Lung (tissue), 12 donors: ENCODE data around the gene PAH. TPM values are rescaled to one million over a fixed set of nuclear protein-coding genes. Genes with fewer than 3 reads are reported as not detected.

Experiments used
- ATAC-seq: fragments of 200-7000 bp; cut with Tn5 transposase; one replicate; pipeline ENCODE4 v1.9.1; 2020; ENCODE audit warnings: moderate number of reproducible peaks; ENCODE audit not compliant: insufficient read depth, low FRiP score
- DNase-seq, 3 donors: peaks; one replicate each; pipeline ENCODE4 v3.0.0-alpha.2; 2013 to 2017
- H3K27ac ChIP-seq, 2 donors: one replicate each; pipeline ENCODE4 v1.5.1; 2013; ENCODE audit warnings: mild to moderate bottlenecking in 2 of 2, moderate library complexity in 2 of 2, control low read depth in 1 of 2, inconsistent platforms in 1 of 2, low read depth in 1 of 2, low read length in 1 of 2
- H3K27me3 ChIP-seq, 3 donors: one replicate each; pipeline ENCODE4 v1.5.1; 2013; ENCODE audit warnings: low read length in 2 of 3; ENCODE audit not compliant: control insufficient read depth in 3 of 3, insufficient read depth in 3 of 3
- H3K36me3 ChIP-seq, 4 donors: one replicate each; pipeline ENCODE4 v1.5.1; 2013; ENCODE audit warnings: low read length in 4 of 4, mild to moderate bottlenecking in 1 of 4, moderate library complexity in 1 of 4; ENCODE audit not compliant: control insufficient read depth in 4 of 4, insufficient read depth in 4 of 4
- H3K4me1 ChIP-seq, 5 donors: one replicate each; pipeline ENCODE4 v1.5.1; 2013; ENCODE audit warnings: low read length in 5 of 5, mild to moderate bottlenecking in 2 of 5, moderate library complexity in 1 of 5; ENCODE audit not compliant: control insufficient read depth in 5 of 5, insufficient read depth in 5 of 5
- H3K4me3 ChIP-seq: one replicate; pipeline ENCODE4 v1.5.1; 2013; ENCODE audit warnings: mild to moderate bottlenecking, control low read depth, moderate library complexity
- H3K9ac ChIP-seq, 2 donors: one replicate each; pipeline ENCODE4 v1.5.1; 2013; ENCODE audit warnings: low read length in 2 of 2, control low read depth in 1 of 2; ENCODE audit not compliant: insufficient read depth in 1 of 2
- H3K9me3 ChIP-seq, 4 donors: one replicate each; pipeline ENCODE4 v1.5.1; 2013; ENCODE audit warnings: low read length in 3 of 4, mild to moderate bottlenecking in 1 of 4, moderate library complexity in 1 of 4; ENCODE audit not compliant: control insufficient read depth in 4 of 4, insufficient read depth in 3 of 4
- CTCF ChIP-seq: IDR thresholded peaks from 2 replicates; pipeline ENCODE4 v1.5.1; 2012; ENCODE audit warnings: mild to moderate bottlenecking; ENCODE audit errors: control extremely low read depth, extremely low read depth
- WGBS, 2 donors: extraction: QIAGEN DNeasy Blood & Tissue Kit; methylation state at CpG; one replicate each; pipeline ENCODE4 v1.1.7; 2013; 5-methylcytosine and 5-hydroxymethylcytosine counted together
- polyA plus RNA-seq, 2 donors: library from polyadenylated mRNA; stranded (reverse); fragments of 200-250 nt; gene quantifications; one replicate each; pipeline ENCODE4 v1.2.1, GENCODE V29; 2013
- total RNA-seq, 2 donors: library from RNA; depleted of rRNA in 1 of 2; stranded (reverse); fragments of >200 nt in 1 of 2; gene quantifications; one replicate each; pipeline ENCODE4 v1.2.1, GENCODE V29; 2014 to 2021
- donor health status: control.
- donor health status: control.
- donor health status: Bipolar disorder and iron deficiency.
- donor health status: healthy.
- donor health status: DM: yes; HTN: yes; CAD: no.

PAH gene
- total and polyA plus RNA-seq, 4 donors = 0.06 to 0.64 (median 0.57) TPM; not detected in 1

GRCh38 chr12:102905229-102905628 lies 11.8 kb downstream of the PAH start:
- Histone ChIP-seq H3K27ac (no peak overlapping the region), H3K27me3 (no peaks in the 10 kb centered on the region), H3K9me3 (no peaks in the 10 kb centered on the region), H3K4me3 (no peak overlapping the region), H3K9ac (no peak overlapping the region), H3K36me3 (no peaks in the 10 kb centered on the region), H3K4me1 (no peaks in the 10 kb centered on the region)
- no peak for ATAC-seq
- TF ChIP-seq CTCF = no peak
- 79 to 82% methylated on average over 3 of the region's 3 CpGs for WGBS, 2 donors
- DNase-seq = no peak

GRCh38 chr12:102903337-102904007 lies 13.6 kb downstream of the PAH start:
- H3K27me3 ChIP-seq = no peaks in the 10 kb centered on the region
- no peak for ATAC-seq
- 67 to 77% methylated on average over 1 of the region's 1 CpG for WGBS, 2 donors
- no peak overlapping the region for H3K27ac ChIP-seq
- no peaks in the 10 kb centered on the region for H3K4me1 ChIP-seq
- H3K9ac ChIP-seq = no peak overlapping the region
- no peaks in the 10 kb centered on the region for H3K9me3 ChIP-seq
- no peak for TF ChIP-seq CTCF
- no peak for DNase-seq
- H3K4me3 ChIP-seq = no peak overlapping the region
- H3K36me3 ChIP-seq = no peaks in the 10 kb centered on the region

GRCh38 chr12:102902093-102902492 lies 15.0 kb downstream of the PAH start:
- 63 to 76% methylated on average over 3 of the region's 3 CpGs for WGBS, 2 donors
- H3K9ac ChIP-seq = no peak overlapping the region
- no peaks in the 10 kb centered on the region for H3K4me1 ChIP-seq
- H3K9me3 ChIP-seq = no peaks in the 10 kb centered on the region
- DNase-seq (no peak), ATAC-seq (no peak)
- H3K36me3 ChIP-seq = no peaks in the 10 kb centered on the region
- no peak overlapping the region for H3K4me3 ChIP-seq
- no peaks in the 10 kb centered on the region for H3K27me3 ChIP-seq
- no peak for TF ChIP-seq CTCF
- no peak overlapping the region for H3K27ac ChIP-seq

GRCh38 chr12:102900389-102900788 lies 16.7 kb downstream of the PAH start:
- ATAC-seq (no peak), DNase-seq (no peak)
- no peak overlapping the region for H3K9ac ChIP-seq
- no peak overlapping the region for H3K4me3 ChIP-seq
- no peak for TF ChIP-seq CTCF
- H3K9me3 ChIP-seq = no peaks in the 10 kb centered on the region
- H3K27ac ChIP-seq = no peak overlapping the region
- H3K4me1 ChIP-seq = no peaks in the 10 kb centered on the region
- WGBS, 2 donors = 72 to 87% methylated on average over 2 of the region's 2 CpGs
- H3K27me3 ChIP-seq = no peaks in the 10 kb centered on the region
- H3K36me3 ChIP-seq = no peaks in the 10 kb centered on the region
